Germinal center (tissue), 1 donor: Measurements from ENCODE around the gene ARPC4.

Experiments used
- DNase-seq: peaks from one replicate; pipeline ENCODE4 v3.0.0; 2012; ENCODE audit warnings: mixed read lengths, low spot score

The ARPC4 gene

GRCh38 chr3:9792405-9793160 is at the start of gene ARPC4, which contains the start of gene TADA3:
Gene ARPC4 (plus strand): TSS chr3:9793082. CDS start chr3:9793122, 40 bp downstream.
Gene TADA3 (minus strand): TSS chr3:9792473. CDS start chr3:9791466, 1,007 bp downstream.
- DNase-seq = peak; percentile 89

GRCh38 chr3:9743548-9743947 is 49.3 kb upstream of the ARPC4 start:
- no peak for DNase-seq

DNA sequence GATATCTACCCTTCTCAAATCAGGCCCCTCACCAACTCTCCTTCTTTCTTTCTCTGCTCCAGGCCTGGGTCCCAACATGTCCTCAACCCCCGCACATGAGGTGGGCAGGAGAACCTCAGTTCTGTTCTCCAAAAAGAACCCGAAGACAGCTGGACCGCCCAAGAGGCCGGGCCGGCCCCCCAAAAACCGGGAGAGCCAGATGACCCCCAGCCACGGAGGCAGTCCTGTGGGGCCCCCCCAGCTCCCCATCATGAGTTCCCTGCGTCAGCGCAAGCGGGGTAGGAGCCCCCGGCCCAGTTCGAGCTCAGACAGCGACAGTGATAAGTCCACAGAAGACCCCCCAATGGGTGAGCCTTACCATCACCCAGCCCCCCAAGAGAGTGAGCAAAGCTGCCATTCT is 48.7 kb upstream of the ARPC4 start:
- no peak for DNase-seq

DNA sequence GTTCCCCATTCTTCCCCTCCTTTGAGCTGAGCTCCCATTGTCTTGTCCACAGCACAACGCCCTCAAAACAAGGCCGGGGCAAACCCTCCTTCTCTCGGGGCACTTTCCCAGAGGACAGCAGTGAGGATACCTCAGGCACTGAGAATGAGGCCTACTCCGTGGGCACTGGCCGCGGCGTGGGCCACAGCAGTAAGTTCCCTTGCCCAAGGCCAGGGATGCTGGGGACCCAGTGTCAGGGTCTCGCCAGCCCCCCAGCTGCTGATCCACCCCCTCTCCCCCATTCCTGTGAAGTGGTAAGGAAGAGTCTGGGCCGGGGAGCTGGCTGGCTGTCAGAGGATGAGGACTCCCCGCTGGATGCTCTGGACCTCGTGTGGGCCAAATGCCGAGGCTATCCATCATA is 47.4 kb upstream of the ARPC4 start:
- DNase-seq = no peak

GRCh38 chr3:9746330-9746729 is 46.6 kb upstream of the ARPC4 start:
- no peak for DNase-seq

GRCh38 chr3:9747267-9747666 is 45.6 kb upstream of the ARPC4 start:
- no peak for DNase-seq

- DNase-seq = no peak
These were observed 44.9 kb upstream of the ARPC4 start for GRCh38 chr3:9748031-9748430.

DNA sequence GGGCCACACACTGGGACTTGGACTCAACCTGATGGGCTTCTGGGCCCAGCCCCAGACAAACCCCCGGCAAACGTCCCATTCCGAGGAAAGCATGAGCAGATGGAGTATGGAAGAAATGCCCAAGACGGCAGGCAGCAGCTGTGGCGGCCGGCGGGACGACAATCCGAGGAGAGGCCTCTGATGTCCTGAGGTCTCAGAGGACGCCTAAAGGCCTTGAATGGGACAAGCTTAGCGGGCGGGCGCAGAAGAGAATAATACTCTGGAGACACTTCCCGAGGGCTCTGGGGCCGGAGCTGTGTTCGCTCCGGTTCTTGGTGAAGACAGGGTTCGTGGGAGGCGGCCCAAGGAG is 43.6 kb upstream of the ARPC4 start:
- no peak for DNase-seq

DNA sequence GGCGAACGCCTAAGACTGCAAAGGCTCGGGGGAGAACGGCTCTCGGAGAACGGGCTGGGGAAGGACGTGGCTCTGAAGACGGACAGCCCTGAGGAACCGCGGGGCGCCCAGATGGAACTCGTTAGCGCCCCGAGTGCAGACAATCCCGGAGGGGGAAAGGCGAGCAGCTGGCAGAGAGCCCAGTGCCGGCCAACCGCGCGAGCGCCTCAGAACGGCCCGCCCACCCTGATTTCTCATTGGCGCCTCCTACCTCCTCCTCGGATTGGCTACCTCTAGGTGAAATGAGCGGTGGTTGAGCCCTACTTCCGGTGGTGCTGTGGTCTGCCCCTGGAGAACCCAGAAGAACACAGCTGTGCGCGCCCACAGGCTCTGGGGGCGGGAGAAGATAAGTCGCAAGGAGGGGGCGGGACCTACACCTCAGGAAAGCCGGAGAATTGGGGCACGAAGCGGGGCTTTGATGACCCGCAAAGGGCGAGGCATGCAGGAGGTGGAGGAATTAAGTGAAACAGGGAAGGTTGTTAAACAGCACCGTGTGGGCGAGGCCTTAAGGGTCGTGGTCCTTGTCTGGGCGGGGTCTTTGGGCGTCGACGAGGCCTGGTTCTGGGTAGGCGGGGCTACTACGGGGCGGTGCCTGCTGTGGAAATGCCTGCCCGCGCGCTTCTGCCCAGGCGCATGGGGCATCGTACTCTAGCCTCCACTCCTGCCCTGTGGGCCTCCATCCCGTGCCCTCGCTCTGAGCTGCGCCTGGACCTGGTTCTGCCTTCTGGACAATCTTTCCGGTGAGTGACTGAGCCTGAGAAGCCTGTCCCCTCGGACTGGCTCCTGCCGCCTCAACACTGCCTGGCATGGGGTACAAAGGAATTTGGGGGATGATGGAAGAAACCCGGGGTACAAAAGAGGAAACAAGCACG is 43.0 kb upstream of the ARPC4 start, which contains the start of gene OGG1:
Gene OGG1, plus strand, starts transcription at position 308 of the 911 bp plus-strand sequence. Its CDS starts 335 bp downstream, at position 643.
- DNase-seq = peak; percentile 97

GRCh38 chr3:9750556-9751411 is 42.1 kb upstream of the ARPC4 start:
- no peak for DNase-seq

DNA sequence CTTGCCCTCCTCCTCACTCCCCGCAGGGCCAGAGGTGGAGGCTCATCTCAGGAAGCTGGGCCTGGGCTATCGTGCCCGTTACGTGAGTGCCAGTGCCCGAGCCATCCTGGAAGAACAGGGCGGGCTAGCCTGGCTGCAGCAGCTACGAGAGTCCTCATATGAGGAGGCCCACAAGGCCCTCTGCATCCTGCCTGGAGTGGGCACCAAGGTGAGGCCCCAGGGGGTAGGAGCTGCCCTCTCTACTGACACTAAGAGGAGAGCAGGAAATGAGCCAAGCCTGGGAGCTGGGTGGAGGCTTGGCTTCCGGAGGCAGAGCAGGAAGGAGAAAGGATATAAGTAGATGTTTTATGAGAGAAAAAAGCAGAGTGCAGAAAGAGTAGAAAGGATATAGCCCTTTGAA is 38.2 kb upstream of the ARPC4 start:
- DNase-seq = no peak

DNA sequence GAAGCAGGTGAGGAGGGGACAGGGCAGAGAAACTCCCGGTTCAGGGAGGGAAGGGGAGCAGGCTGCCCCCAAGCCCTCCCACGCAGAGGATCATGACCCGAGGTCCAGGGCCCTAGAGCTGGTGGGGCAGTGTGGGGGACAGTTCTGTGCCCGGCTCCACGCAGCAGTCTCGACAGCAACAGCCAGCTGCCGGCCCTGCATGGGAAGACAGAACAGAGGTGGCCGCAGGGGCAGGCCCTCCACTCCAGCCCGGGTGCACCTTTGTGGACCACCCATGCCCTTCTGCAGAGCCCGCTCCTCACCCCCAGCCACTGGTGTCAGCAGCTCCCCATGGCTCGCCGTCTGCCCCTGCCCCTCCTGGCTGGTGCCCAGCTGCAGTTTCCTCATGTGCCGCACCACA is 35.5 kb upstream of the ARPC4 start:
- DNase-seq = no peak

DNA sequence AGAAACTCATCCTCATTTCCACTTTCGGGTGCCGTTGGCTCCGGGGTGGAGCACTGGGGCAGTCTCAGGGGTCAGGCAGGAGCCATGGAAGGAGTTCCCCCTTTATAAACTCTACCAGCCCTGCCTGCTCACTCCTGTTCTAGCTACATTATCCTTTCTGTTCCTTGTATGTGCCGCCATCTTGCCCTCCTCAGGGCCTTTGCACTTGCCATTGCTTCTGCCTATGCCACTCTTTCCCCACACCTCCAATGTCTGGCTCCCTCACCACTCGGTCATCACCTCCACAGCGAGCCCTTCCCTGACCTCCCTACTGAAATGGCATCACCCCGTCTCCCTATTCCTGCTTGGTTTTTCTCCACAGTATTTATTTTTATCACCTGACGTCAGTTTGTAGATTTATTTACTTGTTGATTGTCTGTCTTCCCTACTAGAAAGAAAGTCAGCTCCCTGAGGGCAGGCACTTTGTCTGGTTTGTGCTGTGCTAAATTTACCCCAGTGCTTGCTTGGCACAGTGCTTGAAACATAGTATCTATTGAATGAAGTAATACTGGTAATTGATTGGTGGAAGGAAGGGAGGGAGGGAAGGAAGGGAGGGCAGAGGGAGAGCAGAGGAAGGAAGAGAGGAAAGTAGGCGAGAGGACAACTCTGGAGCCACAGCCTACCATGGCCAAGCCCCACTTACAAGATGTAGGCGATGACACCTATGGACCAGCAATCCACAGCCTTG is 31.9 kb upstream of the ARPC4 start:
- DNase-seq = no peak

DNA sequence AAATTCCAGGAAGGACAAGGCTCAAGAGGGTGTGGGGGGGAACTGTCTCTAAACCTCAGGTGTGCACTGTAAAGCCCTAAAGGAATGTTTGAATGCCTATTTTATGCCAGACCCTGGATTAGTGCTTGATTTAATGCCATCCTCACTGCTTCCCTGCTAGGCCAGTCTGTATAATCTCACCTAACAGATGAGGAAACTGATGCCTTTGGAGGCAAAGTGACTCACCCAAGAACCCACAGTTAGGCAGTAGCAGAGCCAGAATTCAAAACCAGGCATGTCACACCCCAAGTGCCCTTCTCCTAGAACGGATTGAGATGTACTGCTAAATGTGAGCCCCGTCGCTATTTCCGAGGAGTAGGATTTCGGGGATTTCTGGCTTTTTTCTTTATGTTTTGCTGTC is 31.0 kb upstream of the ARPC4 start:
- DNase-seq = no peak

GRCh38 chr3:9762871-9763270 is 30.0 kb upstream of the ARPC4 start:
- DNase-seq = no peak

DNA sequence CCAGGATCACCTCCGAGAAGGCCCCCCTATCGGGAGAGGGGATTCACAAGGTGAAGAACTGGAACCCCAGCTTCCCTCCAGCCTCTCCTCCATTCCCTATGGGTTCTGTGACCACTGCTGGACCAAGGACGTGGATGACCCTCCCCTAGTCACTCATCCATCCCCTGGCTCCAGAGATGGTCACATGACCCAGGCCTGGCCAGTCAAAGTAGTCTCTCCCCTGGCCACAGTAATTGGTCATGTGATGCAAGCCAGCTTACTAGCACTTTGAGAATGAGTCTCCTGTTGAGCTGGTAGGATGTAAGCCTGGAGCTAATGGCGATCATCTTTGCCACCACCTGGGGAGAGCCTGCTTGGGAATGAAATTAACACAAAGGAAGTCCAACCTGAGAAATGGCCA is 27.0 kb upstream of the ARPC4 start:
- DNase-seq = no peak

- DNase-seq = no peak
These were observed 25.5 kb upstream of the ARPC4 start for GRCh38 chr3:9767418-9767817.

GRCh38 chr3:9768141-9768775 is 24.6 kb upstream of the ARPC4 start:
- DNase-seq = no peak

DNA sequence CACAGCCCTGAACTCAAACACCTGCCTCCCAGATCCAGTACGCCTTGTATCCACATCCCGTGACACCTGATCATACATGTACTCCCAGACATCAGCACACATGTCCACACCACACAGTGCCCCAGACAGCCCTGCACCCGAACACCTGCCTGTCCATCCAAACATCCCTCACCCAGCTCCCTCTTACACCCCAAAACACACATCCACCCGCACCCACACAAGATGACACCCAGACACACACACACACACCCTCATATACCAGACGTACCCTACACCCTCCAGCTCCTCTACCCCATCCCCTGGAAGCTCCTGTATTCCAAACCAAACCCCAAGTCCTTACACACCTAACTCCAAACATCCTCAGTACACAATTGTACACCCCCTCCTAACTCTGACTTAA is 23.9 kb upstream of the ARPC4 start:
- no peak for DNase-seq

GRCh38 chr3:9769426-9770275 is 23.2 kb upstream of the ARPC4 start, which contains the start of gene CAMK1:
Gene CAMK1 (minus strand): TSS chr3:9769947. CDS start chr3:9767749, 2,198 bp downstream.
- DNase-seq = peak; percentile 78
